Prostate gland (tissue), 2 donors: ENCODE results near the gene ETS2. TPM values are rescaled to one million over a fixed set of nuclear protein-coding genes. Genes with fewer than 3 reads are reported as not detected.

Experiments
- DNase-seq: peaks from one replicate; pipeline ENCODE4 v3.0.0-alpha.2; 2019; ENCODE audit warnings: low spot score
- H3K27ac ChIP-seq, 2 donors: fragments of 200-600 bp; sonication (generic); 2 replicates each; pipeline ENCODE4 v1.5.1; 2017 to 2019
- H3K27me3 ChIP-seq: fragments of 200-600 bp; sonication (generic); replicated peaks from 2 replicates; pipeline ENCODE4 v1.5.1; 2019; ENCODE audit not compliant: insufficient read depth
- H3K36me3 ChIP-seq, 2 donors: fragments of 200-600 bp; sonication (generic); 1 replicate in 1 of 2; 2 replicates in 1 of 2; pipeline versions ENCODE4 v1.5.1 to v1.8.1; 2017 to 2019
- H3K4me1 ChIP-seq: fragments of 200-600 bp; sonication (generic); replicated peaks from 2 replicates; pipeline ENCODE4 v1.5.1; 2019
- H3K4me3 ChIP-seq, 2 donors: fragments of 200-600 bp; sonication (generic); 2 replicates each; pipeline ENCODE4 v1.5.1; 2017 to 2019
- H3K9me3 ChIP-seq: fragments of 200-600 bp; sonication (generic); 2 replicates; pipeline ENCODE4 v1.5.1; 2017
- POLR2A ChIP-seq: fragments of 450-650 bp; IDR thresholded peaks from one replicate; pipeline ENCODE4 v1.6.1; 2016; ENCODE audit warnings: antibody characterized with exemption, mild to moderate bottlenecking
- POLR2AphosphoS5 ChIP-seq: sonication (generic); formaldehyde crosslinking; IDR thresholded peaks from one replicate; pipeline ENCODE4 v1.6.1; 2017; ENCODE audit warnings: antibody characterized with exemption
- WGBS: methylation state at CpG from one replicate; pipeline ENCODE4 v1.1.5; 2018; 5-methylcytosine and 5-hydroxymethylcytosine counted together
- intact Hi-C: fragments of 100-400 bp; cut with DNase I; formaldehyde crosslinking; loops from one replicate; pipeline ENCODE4 v1.14.2; 2022
- total RNA-seq, 2 donors: library from RNA; depleted of rRNA; stranded (reverse); fragments of >200 nt; gene quantifications; one replicate each; pipeline ENCODE4 v1.1.0, GENCODE V29; 2016
- TF ChIP-seq, protein P1 (sequence below), 4 experiments: fragments of 200-600 bp in 2 of 4; fragments of 450-650 bp in 2 of 4; sonication (generic) in 2 of 4; IDR thresholded peaks; 1 replicate in 3 of 4; 2 replicates in 1 of 4; pipeline ENCODE4 v1.5.1; 2016 to 2019; ENCODE audit warnings: antibody characterized with exemption in 4 of 4, mild to moderate bottlenecking in 2 of 4, moderate library complexity in 2 of 4

Gene ETS2
- total RNA-seq, 2 donors from 2014 or later, result 53.3 to 80.2 TPM

DNA sequence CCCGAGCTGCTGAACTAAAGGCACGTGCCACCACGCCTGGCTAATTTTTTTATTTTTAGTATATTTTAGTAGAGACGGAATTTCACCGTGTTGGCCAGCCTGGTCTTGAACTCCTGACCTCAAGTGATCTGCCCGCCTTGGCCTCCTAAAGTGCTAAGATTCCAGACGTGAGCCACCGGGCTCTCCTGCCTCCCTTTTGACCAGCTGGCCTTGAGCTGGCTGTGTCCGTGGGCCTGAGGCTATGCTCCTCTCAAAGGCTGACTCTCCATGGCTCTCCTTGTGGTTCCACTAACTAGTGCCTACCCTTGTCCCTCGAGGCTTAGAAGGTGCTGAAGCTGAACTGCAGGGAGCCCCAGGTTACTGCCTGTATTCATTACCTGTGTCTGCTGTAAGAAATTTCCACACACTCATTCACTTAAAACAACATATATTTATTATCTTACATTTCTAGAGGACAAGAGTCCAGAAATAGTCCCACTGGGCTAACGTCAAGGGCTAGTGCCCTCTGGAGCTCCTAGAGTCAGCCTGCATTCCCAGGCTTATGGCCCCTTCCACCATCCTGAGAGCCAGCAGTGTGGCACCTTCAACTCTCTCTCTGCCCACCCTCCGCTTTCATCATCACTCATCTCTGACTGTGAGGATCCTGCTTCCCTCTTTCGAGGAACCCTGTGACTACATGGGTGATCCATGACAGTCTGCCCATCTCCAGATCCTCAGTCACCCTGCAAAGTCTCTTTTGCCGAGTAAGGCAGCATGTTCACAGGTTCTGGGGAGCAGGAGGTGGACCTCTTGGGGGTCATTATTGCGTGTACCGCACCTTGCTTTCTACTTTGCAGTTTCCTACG, 34.9 kb downstream of the ETS2 start:
- 97% methylated on average over 17 of the region's 17 CpGs for WGBS
- DNase-seq, result no peak
- no peaks in the 10 kb centered on the region for H3K4me1 ChIP-seq
- TF ChIP-seq, protein P1, sequence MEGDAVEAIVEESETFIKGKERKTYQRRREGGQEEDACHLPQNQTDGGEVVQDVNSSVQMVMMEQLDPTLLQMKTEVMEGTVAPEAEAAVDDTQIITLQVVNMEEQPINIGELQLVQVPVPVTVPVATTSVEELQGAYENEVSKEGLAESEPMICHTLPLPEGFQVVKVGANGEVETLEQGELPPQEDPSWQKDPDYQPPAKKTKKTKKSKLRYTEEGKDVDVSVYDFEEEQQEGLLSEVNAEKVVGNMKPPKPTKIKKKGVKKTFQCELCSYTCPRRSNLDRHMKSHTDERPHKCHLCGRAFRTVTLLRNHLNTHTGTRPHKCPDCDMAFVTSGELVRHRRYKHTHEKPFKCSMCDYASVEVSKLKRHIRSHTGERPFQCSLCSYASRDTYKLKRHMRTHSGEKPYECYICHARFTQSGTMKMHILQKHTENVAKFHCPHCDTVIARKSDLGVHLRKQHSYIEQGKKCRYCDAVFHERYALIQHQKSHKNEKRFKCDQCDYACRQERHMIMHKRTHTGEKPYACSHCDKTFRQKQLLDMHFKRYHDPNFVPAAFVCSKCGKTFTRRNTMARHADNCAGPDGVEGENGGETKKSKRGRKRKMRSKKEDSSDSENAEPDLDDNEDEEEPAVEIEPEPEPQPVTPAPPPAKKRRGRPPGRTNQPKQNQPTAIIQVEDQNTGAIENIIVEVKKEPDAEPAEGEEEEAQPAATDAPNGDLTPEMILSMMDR (IDR thresholded peaks at IDR 0.05), result no peak
- TF ChIP-seq POLR2A, result no peak
- no peak for TF ChIP-seq POLR2AphosphoS5
- H3K9me3 ChIP-seq, result no peaks in the 10 kb centered on the region
- intact Hi-C loops, result no loop called here
- no peak overlapping the region for H3K4me3 ChIP-seq
- H3K27me3 ChIP-seq, result no peaks in the 10 kb centered on the region
- H3K36me3 ChIP-seq, result no peaks in the 10 kb centered on the region
- H3K27ac ChIP-seq, result no peak overlapping the region

DNA sequence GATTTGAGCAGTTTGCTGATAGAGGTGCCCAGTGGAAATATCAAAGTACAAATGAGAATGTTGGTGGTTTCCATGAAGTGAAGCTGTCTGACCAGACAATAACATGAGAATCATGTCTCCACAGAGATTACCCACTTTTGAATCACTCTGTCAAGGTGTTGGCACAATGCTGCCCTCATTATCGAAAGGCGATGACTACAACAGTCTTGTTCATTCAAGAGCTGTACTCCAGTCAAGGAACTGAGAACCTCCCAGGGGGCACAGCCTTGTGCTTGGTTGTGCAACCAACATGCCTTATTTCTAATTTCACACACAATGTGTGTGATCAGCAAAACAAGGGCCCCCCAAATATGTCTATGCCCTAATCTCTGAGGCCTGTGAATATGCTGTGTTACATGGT, 35.7 kb downstream of the ETS2 start:
- intact Hi-C loops, result no loop called here
- Histone ChIP-seq H3K36me3 (no peaks in the 10 kb centered on the region), H3K9me3 (no peaks in the 10 kb centered on the region), H3K4me3 (no peak overlapping the region), H3K4me1 (no peaks in the 10 kb centered on the region), H3K27me3 (no peaks in the 10 kb centered on the region), H3K27ac (no peak overlapping the region)
- TF ChIP-seq, protein P1 (IDR thresholded peaks at IDR 0.05), result no peak
- TF ChIP-seq POLR2A, result no peak
- TF ChIP-seq POLR2AphosphoS5, result no peak
- 100% methylated on average over 2 of the region's 2 CpGs for WGBS
- DNase-seq, result no peak

DNA sequence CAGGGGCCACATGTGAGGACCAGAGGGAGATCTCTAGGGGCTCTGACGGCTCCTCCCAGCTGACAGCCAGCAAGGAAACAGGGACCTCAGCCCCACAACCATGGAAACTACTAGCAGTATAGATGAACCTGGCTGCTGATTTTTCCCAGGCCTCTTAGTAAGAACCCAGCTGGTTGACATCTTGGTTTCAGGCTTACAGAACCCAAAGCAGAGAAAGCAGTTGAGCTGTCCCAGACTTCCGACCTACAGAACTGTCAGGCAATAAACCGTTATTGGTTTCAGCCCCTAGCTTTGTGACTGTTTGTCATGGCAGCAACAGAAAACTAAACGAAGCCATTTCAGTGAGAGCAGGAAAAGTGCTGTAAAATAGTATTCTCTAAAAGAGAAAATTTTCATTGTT, 36.4 kb downstream of the ETS2 start:
- intact Hi-C loops, result no loop called here
- DNase-seq, result no peak
- Histone ChIP-seq H3K36me3 (no peaks in the 10 kb centered on the region), H3K9me3 (no peaks in the 10 kb centered on the region), H3K4me3 (no peak overlapping the region), H3K27me3 (no peaks in the 10 kb centered on the region), H3K27ac (no peak overlapping the region), H3K4me1 (no peaks in the 10 kb centered on the region)
- TF ChIP-seq, protein P1 (IDR thresholded peaks at IDR 0.05), result no peak
- TF ChIP-seq POLR2A, result no peak
- TF ChIP-seq POLR2AphosphoS5, result no peak
- 59% methylated on average over 4 of the region's 4 CpGs for WGBS

DNA sequence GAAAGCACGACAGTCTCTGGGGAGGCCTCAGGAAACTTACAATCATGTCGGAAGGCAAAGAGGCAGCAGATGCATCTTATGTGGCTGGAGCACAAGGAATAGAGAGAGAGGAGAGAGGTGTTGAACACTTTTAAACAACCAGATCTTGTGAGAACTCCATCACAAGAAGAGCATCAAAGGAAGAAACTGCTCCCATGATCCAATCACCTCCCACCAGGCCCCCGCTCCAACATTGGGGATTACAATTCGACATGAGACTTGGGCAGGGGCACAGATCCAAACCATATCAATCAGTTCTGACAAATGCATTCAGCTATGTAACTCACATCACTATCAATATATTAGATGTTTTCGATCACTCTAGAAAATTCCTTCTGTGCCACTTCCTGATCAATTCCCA, 37.6 kb downstream of the ETS2 start:
- H3K4me3 ChIP-seq, result no peak overlapping the region
- no peaks in the 10 kb centered on the region for H3K36me3 ChIP-seq
- no peaks in the 10 kb centered on the region for H3K4me1 ChIP-seq
- intact Hi-C loops, result no loop called here
- WGBS, result 94% methylated on average over 5 of the region's 5 CpGs
- no peak for DNase-seq
- no peaks in the 10 kb centered on the region for H3K27me3 ChIP-seq
- H3K9me3 ChIP-seq, result no peaks in the 10 kb centered on the region
- TF ChIP-seq POLR2A (no peak), POLR2AphosphoS5 (no peak)
- TF ChIP-seq, protein P1 (IDR thresholded peaks at IDR 0.05), result no peak
- no peak overlapping the region for H3K27ac ChIP-seq
